Activated effector memory CD4-positive, alpha-beta T cell treated with Interleukin-2 at 50 U/mL for 16 hours (primary cell): Measurements from ENCODE around the gene CERKL.
"Not testable (repeated sequence)": the region's sequence is repeated elsewhere in the genome, so short reads cannot be mapped to it uniquely, and the experiment has no call there.

ENCODE experiments used
- DNase-seq: peaks from one replicate; pipeline ENCODE4 v3.0.0-alpha.2; 2020

Gene CERKL

DNA sequence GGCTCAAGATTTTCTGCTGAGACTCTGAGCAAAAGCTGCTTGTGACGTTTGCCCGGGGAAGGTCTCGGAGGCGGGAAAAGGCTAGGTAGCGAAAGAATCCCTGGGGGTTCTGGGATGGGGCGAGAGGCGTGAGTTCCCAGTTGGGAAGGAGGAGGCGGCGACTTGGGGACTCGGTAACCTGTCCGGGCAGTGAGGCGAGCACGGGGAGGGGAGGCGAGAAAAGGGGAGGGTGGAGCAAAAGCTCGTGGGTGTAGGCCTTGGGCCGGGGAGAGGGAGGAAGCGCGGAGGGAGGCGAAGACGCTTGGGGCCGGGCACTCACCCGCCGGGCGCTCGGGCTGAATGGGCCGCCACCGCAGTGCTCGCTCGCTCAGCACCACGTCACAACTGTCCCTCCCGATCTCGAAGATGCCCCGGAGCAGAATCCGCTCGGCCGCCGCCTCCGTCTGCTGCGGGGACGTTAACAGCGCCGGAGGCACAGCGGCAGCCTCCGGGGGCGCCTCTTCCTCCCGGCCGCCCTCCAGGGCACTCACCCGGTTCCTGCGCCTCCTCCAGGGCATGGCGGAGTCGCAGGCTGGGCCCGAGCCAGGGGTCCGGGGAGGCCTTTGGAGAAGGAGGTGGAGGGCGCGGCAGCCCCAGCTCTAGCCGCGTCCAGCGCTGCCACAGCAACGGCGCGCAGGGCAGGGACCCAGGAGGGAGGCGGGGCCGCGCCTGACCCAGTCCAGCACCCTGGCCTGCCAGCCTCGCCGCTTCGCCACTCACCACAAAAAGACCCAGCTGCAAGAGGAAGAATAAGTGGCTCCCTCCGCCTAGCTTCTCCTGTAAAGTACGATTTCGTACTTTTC, at the start of gene CERKL:
TSS of gene CERKL (minus strand) at position 656 of the 842 bp plus-strand sequence. CDS start at position 557, 99 bp downstream.
- no peak for DNase-seq

GRCh38 chr2:181702519-181702918, 45.6 kb upstream of the CERKL start:
- not testable (repeated sequence) for DNase-seq

GRCh38 chr2:181698223-181698622, 41.3 kb upstream of the CERKL start:
- DNase-seq = no peak

GRCh38 chr2:181697571-181697970, 40.7 kb upstream of the CERKL start:
- no peak for DNase-seq

DNA sequence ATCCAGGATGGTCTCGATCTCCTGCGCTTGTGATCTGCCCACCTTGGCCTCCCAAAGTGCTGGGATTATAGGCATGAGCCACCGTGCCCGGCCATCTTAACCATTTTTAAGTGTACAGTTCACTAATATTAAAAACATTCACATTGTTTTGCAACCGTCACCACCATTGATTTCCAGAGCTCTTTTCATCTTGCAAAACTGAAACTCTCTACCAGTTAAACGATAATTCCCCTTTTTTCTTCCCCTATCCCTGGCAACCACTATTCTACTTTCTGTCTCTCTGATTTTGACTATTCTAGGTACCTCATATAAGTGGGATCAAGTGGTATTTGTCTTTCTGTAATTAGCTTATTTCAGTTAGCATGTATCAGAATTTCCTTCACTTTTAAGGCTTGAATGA, 40.2 kb upstream of the CERKL start:
- no peak for DNase-seq

- DNase-seq = no peak
Observed at GRCh38 chr2:181694271-181694670, 37.4 kb upstream of the CERKL start.

GRCh38 chr2:181690860-181691259, 34.0 kb upstream of the CERKL start:
- DNase-seq = no peak

DNA sequence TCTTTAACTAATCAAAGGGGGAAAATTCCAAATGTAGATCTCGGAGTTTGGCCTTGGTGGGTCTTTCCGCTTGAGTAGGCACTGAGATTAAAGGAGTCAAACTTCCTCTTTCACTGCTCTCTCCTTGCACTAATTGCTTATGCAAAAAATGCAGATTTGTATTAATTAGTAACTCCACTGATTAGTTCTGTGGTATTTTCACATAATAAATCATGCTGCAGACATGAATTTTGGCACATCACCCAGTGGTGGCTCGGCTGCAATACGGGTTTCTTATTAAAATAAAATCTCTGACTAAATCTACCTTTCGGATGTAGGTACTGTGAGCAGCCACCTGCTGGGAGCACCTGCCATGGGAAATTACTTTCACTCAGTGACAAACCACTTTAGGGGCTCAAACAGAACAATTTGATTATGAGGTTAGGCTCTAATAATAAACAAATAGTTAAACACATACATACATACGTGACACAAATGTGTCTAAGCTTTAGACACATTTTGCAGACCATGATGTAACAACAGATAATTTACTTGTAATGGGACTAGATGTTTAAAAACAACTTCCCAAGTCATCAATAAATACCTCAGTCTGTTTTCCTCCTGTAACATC, 29.8 kb upstream of the CERKL start:
- DNase-seq = no peak

GRCh38 chr2:181685150-181685688, 28.3 kb upstream of the CERKL start:
- DNase-seq = no peak

GRCh38 chr2:181684454-181685149, 27.7 kb upstream of the CERKL start:
- DNase-seq = no peak

DNA sequence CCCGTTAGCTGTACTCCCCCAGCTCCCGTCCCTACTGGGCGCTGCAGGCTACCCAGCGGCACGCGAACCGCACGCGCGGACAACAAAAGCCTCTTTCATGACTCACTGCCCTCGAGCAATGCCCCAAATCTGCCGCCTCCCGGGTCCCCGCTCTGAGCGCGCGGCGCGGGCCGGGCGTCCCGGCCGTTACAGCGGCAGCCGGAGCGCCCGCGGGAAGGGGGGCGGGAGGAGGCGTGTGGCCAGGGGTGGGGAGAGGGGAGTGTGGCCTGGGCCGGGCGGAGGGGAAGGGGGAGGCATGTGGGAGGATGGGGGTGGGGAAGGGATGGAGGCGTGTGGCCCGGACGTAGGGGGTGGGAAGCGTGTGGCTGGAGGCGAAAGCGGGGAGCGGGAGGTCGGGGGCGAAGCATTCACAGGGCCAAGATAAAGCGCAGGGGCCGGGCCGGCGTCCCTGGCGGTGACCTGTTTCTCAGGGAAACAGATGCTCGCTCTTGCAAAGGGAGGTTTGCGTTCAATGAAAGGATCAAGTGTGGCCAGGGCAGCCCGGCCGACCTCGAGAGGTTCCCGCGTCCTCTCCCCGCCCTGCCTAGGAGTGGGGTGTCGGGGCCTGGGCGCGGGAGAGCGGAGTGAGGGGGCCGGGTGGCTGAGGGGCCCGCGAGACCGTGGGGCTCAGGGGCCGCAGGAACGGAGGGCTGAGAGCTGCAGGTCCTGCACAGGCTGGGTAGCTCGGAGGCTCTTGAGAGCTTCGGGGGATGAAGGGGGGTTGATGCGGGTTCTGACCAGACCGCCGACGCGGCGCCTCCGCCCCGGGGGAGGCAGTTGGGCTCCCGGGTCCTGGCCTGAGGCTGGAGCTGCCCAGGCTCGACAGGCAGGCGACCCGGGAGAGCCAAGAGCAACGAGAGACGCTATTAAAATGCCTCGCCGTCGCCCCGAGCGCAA, 26.9 kb upstream of the CERKL start:
- DNase-seq = no peak

DNA sequence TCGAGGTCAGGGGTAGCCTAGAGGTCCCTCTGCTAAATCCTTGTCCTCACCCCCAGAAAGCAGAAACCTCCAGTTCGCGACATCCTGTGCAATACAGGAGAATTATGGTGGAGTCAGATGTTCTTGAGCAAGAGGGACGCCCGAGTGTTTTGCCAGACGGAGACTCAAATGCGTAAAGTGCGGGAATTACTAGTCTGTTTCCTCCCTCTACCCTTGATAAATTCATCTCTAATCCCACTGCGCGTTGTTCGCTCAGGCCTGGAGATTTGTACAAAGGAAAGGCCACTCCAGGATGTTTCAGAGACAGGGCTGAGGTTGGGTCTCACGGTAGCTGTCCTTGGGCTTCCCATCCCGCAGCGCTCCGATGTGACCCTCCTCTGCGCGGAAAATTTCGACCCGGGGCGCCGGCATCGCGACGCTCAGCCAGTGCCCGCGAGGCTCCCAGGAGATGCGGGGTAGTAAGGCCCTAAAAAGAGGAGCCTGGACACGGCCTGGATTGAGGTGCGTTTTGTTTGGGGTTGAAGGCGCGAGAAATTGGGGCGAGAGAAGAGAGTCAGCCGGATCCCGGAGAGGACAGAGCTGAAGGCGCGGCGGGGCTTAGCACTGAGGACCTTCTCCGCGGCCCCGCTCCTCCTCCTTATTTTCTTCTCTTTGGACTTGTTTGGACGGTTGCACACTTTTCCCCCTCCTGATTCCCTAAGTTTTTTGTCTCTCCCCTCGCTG, 26.1 kb upstream of the CERKL start:
- no peak for DNase-seq

GRCh38 chr2:181682026-181682789, 25.3 kb upstream of the CERKL start:
- DNase-seq = no peak

DNA sequence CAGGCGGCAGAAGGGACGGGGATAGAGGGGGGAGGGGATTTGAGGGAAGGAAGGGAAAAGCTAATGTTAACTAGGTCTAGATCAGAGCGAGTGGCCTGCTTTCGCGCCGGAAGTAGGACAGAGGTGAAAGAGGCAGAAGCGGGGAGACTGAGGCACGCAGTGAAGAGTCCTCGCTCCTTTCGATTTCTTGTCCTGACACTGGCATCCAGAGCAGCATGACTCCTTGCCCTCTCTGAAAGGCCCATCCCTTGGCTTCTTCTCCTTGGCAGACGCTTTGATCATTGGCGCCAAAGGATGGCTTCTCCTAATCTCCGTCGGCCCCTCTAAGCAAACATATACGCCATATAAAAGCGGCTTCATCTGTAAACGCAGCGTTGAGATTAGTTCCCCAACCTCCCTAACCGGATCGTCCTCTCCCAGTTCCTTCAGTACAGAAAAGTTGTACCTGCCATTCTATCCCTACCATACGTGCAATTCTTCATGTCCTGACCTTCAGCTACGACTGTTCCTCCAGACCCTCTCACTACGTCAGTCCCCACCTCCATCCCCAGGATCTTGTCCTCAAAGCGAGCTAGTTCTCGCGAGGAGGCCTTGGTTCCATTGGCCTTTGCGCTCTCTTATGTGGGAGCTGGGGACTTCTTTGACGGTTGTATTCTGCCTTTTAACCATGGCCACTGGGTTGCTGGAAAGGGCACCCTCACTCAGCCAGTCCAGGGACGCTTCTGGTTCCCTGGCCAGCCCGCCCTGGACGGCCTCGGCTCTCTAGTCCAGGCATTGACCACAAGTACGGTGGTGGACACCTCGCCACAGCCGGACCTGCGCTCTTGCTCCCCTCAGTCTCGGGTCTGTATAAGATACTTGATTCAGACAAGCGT, 24.3 kb upstream of the CERKL start:
- DNase-seq = no peak

GRCh38 chr2:181680055-181680936, 23.4 kb upstream of the CERKL start, which contains the start of gene NEUROD1:
TSS of gene NEUROD1 (minus strand) at chr2:181680517. CDS start at chr2:181678860, 1,657 bp downstream.
- DNase-seq = no peak

GRCh38 chr2:181679544-181679979, 22.7 kb upstream of the CERKL start:
- no peak for DNase-seq

DNA sequence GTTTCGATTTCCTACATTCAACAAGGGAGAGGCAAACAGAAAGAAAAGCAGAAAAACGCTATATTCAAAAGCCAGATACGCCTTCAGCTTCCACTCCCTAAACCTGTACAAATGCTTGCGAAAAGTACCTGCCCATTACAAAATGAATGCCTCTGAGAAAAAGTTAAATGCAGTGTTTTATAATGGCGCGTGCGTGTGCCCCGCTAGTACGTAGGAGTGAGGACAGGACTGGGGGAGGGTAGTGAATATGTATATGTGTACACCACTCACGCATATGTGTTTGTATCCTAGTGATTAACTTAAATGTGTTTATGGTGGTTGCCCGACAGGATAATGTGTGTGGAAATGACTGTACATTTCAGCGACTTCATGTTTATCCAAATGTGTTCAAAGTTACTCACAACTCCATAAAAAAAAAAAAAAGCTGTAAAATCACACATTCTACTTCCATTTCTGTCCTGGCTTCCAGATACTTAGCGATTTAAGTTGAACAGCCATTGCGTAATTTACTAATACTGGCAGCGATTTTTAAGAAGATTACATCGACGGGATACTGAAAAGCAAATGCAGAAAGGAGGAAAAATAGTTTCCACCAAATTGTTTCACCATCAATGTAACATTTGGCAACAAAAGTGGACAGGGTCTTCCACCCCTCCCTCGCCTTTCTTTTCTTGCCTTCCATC, 22.1 kb upstream of the CERKL start:
- no peak for DNase-seq
